GM06990 (cell line): ENCODE results near the gene TH.
A peak's percentile ranks its signal among the peaks of the same experiment; 100 is the strongest.

ENCODE experiments used
- DNase-seq: peaks from one replicate; pipeline ENCODE4 v3.0.0-alpha.2; 2011; ENCODE audit not compliant: insufficient read length; ENCODE audit errors: extremely low read depth
- H3K27me3 ChIP-seq: replicated peaks from 2 replicates; pipeline ENCODE4 v1.6.0; 2011; ENCODE audit warnings: low read length; ENCODE audit not compliant: control insufficient read depth, insufficient read depth
- H3K36me3 ChIP-seq: 2 replicates; pipeline ENCODE4 v1.5.1; 2011; ENCODE audit warnings: low read length; ENCODE audit not compliant: control insufficient read depth, insufficient read depth
- H3K4me3 ChIP-seq: replicated peaks from 2 replicates; pipeline ENCODE4 v1.5.1; 2011; ENCODE audit warnings: low read depth, mild to moderate bottlenecking, control low read depth, low read length
- CTCF ChIP-seq: IDR thresholded peaks from 2 replicates; pipeline ENCODE4 v1.5.1; 2011; ENCODE audit warnings: low read length, control low read depth, mild to moderate bottlenecking, inconsistent platforms; ENCODE audit not compliant: insufficient read depth, poor library complexity, severe bottlenecking

Gene TH

GRCh38 chr11:2166091-2166851 is 5.3 kb downstream of the TH start:
- no peak overlapping the region for H3K4me3 ChIP-seq
- DNase-seq: no peak
- peak; percentile 54 for TF ChIP-seq CTCF
- no peaks in the 10 kb centered on the region for H3K27me3 ChIP-seq
- H3K36me3 ChIP-seq: no peaks in the 10 kb centered on the region

GRCh38 chr11:2165571-2165970 is 6.0 kb downstream of the TH start:
- H3K27me3 ChIP-seq: no peaks in the 10 kb centered on the region

GRCh38 chr11:2164861-2165555 is 6.6 kb downstream of the TH start:
- DNase-seq: no peak
- Histone ChIP-seq H3K27me3 (no peaks in the 10 kb centered on the region), H3K4me3 (no peak overlapping the region), H3K36me3 (no peaks in the 10 kb centered on the region)
- TF ChIP-seq CTCF: no peak

More at GRCh38 chr11:2165571-2165970, 6.0 kb downstream of the TH start:
- H3K4me3 ChIP-seq: no peak overlapping the region
- no peaks in the 10 kb centered on the region for H3K36me3 ChIP-seq
- DNase-seq: no peak
- no peak for TF ChIP-seq CTCF

- H3K4me3 ChIP-seq: no peak overlapping the region
- no peaks in the 10 kb centered on the region for H3K27me3 ChIP-seq
- no peak for TF ChIP-seq CTCF
- no peak for DNase-seq
- no peaks in the 10 kb centered on the region for H3K36me3 ChIP-seq
Measured at GRCh38 chr11:2164081-2164480, 7.5 kb downstream of the TH start.

- DNase-seq: no peak
- no peak overlapping the region for H3K4me3 ChIP-seq
- H3K27me3 ChIP-seq: no peaks in the 10 kb centered on the region
- H3K36me3 ChIP-seq: no peaks in the 10 kb centered on the region
- no peak for TF ChIP-seq CTCF
Measured at GRCh38 chr11:2163428-2163978, 8.1 kb downstream of the TH start.
